GM19240 (cell line): ENCODE results near the gene CRYGS.

Experiments
- DNase-seq: peaks from one replicate; pipeline ENCODE4 v3.0.0; 2011; ENCODE audit warnings: low spot score; ENCODE audit not compliant: insufficient read length

Gene CRYGS

DNA sequence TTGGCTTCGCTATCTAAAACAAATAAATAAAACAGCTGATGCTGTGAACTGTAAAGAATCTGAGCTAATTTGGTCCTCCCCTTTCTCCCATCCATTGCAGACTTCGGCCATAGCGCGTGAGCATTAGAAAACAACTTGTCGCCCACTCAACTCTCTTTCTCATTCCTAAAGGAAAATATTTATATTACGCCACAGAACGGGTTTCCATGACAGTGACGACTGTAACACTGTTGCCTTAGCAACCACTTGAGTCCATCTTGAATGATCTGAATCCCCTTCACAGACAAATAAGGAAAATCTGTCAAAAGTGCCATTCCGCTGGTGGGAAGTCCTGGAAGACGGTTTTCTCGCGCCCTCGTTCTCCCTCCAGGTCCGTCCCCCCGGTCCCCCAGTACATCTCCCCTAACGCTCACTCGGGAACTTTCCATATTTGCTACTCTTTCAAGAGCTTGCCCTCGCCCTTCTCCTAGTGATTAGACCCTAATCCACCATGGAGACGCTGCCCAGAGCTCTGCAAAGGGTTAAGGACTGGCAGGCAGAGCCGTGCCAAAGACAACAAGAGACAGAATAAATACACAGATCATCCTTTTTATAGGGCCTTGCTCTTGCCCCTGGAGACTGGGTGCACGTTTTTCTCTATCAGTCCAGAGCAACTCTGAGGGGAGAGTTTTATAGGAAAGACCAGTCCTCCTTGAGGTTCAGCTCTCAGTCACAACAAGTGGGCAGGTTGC lies 50.5 kb downstream of the CRYGS start:
- no peak for DNase-seq

DNA sequence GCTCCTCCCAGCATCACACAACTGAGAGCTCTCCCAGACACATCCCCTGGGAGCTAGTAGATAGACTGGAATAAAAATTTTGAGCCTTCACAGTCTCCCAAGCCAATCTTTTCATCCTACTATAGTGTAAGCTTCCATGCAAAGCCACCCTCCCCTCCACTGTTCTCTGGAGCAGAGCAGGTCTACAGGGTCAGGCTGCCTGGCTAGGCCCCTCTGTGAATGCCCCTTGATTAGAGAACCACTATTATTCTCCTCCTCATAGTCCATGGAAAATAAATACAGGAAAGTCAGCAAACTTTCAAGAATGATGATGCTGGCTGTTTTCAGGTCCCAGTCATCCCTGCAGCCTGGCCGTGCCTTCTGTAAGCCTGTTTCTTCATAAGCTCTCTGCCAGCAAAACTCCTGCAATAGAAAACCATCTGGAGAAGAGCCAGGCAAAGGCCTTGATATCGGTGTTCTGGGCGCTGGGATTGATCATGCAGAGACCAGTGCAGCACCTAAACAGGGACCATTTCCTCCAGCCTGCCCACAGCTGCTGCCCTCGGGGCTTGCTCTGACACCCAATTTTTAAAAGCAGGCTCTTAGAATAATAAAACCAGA lies 51.7 kb downstream of the CRYGS start:
- no peak for DNase-seq

DNA sequence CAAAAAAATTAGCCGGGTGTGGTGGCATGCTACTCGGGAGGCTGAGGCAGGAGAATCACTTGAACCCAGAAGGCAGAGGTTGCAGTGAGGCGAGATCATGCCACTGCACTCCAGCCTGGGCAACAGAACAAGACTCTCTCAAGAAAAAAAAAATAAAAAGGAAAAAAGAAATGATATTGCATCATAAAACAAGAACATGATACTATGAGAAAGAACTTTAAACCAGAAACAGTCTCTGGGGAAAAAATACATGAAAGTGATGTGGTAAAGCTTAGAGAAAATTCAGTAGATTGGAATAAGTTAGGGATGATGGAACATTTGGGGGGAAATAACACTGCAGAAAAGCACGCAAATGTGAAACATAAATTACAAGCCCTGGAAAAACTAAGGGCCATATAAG lies 54.7 kb downstream of the CRYGS start:
- DNase-seq: no peak
